ENCODE data around the gene ARHGAP29.

Gene ARHGAP29

GRCh38 chr1:94237291-94238226, at the start of gene ARHGAP29:
ARHGAP29 (minus strand) TSS chr1:94237584; CDS start chr1:94231611, 5,973 bp downstream.
- no peak for DNase-seq

GRCh38 chr1:94286864-94287437, 49.6 kb upstream of the ARHGAP29 start:
- no peak for DNase-seq

GRCh38 chr1:94285031-94285654, 47.8 kb upstream of the ARHGAP29 start:
- no peak for DNase-seq

DNA sequence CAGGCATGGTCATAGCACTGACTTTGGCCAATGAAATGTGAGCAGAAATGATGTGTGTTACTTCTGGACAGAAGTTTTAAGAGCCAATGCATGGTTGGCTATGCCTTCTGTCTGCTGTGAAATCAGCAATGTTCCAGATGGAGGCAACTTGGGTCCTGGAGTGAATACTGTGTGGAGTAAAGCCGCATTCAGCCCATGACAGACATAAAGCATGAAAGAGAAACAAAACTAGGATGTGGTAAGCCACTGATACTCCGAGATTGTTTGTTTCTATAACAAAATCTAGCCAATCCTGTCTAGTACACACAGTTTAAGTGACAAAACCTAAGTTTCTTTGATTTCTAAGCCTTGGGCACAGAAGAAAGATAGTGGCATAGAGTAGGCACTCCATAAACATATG, 47.1 kb upstream of the ARHGAP29 start:
- DNase-seq: no peak

GRCh38 chr1:94283462-94283861, 46.1 kb upstream of the ARHGAP29 start:
- DNase-seq: no peak

DNA sequence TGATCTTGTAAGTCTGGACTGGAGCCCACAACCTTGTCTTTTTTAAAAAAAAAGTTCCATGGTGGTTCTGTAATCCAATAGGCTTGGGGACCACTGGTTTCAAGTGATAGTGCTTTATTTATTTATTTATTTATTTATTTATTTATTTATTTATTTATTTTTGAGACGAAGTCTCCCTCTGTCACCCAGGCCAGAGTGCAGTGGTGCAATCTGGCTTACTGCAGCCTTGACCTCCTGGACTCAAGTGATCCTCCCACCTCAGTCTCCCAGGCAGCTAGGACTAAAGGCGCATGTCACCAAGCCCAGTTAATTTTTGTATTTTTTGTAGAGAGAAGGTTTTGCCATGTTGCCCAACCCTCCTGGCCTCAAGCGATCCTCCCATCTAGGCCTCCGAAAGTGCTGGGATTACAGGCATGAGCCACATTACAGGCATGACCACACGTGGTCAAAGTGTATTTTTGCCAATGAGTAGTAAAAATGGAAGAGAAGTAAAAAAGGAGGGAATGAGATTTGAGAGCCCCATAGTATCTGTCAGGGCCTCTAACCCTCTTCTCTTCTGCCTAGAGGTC, 44.8 kb upstream of the ARHGAP29 start:
- no peak for DNase-seq

DNA sequence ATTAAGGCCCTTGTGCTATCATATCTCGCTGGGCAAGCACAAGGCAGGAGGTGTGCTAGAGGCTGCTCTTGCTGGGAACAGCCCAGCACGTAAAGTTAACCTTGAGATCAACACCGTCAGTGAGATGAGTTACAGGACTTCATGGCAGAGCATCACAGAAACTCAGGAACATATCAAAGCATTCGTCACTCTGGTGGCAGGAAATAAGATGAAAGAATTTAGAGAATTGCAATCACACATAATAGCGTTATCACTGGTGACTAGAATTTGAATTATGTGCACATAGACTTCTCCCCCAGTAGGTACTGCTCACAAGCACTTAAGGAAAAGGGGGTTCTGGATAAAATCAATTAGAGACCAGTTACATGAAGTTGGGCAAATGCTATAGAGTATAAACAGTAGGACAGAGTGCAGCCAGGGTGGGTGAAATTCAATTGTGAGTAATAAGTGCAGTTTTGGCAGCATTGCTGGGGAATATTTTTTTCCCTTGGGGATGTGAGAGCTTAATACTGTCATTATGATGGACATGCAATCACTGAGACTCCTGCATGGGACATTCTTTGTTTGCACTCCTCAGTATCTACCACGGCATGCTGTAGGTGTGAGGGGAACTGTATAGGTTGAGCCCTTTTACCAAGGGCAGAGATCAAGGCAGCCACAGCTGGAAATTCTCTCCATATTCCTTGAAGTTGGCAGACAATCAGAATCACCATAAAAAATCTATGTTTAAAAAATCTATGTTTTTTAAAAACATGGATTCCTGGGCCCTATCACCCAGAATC, 44.2 kb upstream of the ARHGAP29 start:
- no peak for DNase-seq

- DNase-seq: no peak
Observed at GRCh38 chr1:94280541-94280940, 43.2 kb upstream of the ARHGAP29 start.

DNA sequence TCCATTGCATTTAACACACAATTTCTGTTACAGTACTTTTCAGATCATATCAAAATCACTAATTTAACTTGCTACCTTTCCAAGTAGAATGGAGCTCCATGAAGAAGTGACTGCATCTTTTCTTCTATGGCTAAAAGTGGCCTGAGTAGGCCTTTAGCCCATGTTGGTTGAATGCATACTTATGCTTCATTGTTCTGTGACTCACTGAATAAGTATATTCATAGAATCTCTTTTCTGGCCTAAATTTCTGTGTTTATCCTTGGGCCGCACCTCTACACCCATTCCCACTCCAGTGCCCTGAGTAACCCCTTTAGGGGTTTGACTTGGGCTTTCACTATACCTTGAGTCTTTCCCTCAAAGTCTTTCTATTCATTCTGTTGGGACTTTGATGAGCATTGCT, 42.1 kb upstream of the ARHGAP29 start:
- no peak for DNase-seq

DNA sequence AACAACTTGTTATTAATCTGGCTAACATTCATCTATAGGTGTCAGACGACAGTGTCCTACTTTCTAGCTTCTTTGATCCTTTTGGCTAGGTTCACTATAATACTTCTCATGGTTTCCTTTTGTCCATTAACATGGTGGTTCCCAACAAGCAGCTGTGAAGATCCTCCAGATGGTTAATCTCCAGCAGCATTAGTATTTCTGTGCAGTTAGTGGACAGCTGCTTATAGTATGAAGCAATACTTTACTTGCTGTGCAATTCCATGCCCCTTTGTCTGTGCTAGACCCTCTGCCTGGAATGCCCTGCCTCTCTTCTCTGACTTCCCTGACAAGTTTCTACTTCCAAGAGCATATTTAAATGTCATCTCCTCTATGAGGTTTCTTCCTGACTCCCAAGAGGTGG, 41.7 kb upstream of the ARHGAP29 start:
- DNase-seq: no peak

DNA sequence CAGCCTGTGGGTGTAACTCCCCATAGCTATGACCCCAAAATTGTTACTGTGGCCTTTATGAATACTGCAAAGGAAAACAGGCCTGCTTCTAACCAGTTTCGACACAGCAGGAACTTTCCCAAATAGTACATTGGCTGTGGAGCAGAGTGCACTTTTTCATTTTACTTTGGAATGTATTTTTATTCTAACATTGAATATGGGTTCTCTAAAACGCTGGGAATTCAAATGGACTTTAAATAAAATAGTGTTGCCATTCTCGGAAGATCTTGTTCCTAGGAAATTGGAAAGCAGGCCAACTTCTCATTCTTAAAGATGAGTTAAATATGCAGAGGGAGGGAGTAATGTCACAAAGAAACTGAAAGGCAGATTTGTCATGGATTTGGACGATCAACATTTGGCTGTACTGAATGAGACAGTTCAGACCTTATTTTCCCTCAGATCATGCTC, 39.6 kb upstream of the ARHGAP29 start:
- no peak for DNase-seq

GRCh38 chr1:94275083-94275482, 37.7 kb upstream of the ARHGAP29 start:
- no peak for DNase-seq

- no peak for DNase-seq
Observed at GRCh38 chr1:94274561-94274960, 37.2 kb upstream of the ARHGAP29 start.

GRCh38 chr1:94273111-94273510, 35.7 kb upstream of the ARHGAP29 start:
- no peak for DNase-seq

DNA sequence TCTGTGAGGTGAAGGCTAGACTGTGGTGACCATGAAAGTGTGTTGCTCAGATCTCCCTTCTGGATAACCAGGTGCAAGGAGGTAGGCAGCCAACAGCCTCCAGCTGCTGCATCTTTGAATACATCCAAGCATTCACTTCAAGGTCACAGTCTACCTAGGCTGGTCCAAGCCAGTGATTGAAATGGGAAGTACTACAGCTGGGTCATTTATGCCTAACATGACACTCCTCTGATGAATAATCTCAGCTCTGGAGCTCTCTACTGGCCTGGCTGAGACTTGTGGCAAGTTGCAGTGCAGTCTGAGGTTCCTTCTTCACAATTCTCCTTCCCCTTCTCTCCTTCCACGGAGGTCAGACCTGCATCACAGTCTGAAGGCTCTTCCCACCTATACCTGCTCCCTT, 35.0 kb upstream of the ARHGAP29 start:
- DNase-seq: no peak

GRCh38 chr1:94271373-94271772, 34.0 kb upstream of the ARHGAP29 start:
- DNase-seq: no peak

GRCh38 chr1:94270801-94271203, 33.4 kb upstream of the ARHGAP29 start:
- no peak for DNase-seq

DNA sequence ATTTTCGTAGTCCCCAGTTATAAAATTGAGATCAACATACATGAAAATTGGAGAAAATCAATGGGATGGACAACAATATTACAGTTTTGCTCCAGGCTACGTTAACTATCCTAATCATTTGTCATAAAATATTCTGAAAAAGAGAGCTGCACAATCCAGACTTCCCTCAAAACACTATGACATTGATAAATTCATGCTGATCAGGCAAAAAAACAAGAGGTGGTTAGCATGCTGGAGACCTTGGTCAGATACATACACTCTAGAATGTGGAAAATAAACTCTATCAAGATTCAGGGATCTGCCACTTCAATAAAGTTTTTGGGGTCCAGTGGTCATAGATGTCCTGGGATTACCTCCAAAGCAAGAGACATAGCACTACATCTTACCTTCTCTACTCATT, 32.5 kb upstream of the ARHGAP29 start:
- DNase-seq: no peak

DNA sequence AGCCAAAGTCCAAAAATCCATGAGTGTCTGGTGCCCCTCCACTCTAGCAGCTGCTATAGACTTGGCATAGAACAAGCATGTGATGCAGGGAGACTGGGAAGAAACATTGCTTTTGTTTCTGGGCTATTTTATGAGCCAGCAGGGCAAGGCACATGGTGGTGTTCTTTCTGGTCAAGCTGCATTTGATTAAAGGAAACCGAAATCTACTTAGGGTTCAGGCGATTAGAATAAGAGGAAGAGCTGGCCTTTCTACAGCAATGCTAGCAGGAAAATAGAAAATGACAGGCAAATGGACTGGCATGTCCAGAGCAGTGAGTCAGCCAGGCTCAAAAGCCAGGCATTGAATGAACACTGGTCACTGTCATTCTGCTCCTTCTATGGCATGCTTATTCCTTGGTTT, 28.5 kb upstream of the ARHGAP29 start:
- DNase-seq: no peak

DNA sequence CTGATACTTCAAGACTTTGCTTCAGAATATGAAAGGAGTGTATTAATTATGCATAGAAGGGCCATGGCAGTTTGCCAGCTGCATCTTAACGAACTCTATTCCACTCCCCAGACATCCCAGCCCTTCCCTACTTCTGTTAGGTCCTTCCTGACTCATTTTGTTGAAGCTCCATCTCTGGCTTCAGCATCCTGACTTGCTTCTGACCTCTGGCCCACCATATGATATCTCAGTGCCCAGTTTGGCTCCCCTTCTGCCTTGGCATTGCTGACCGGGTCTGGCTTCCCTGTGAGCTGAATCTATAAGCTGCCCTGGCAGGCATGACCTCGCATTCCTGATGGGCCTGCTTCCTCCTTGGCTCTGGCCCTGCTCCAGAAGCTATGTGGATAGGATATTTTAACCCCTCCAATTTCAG, 27.6 kb upstream of the ARHGAP29 start:
- no peak for DNase-seq

- DNase-seq: no peak
Observed at GRCh38 chr1:94260635-94261387, 23.4 kb upstream of the ARHGAP29 start.

All from AML-193 (cell line).